ENCODE measurements around the gene IFITM10. TPM values are rescaled to one million over a fixed set of nuclear protein-coding genes. Genes with fewer than 3 reads are reported as not detected.

Gene IFITM10
- polyA plus RNA-seq, 3 donors, result 0.19 to 0.34 (median 0.31) TPM

- DNase-seq, result no peak
Measured at GRCh38 chr11:1717745-1718144, 32.6 kb downstream of the IFITM10 start.

GRCh38 chr11:1714908-1715885, 35.2 kb downstream of the IFITM10 start:
- no peak for DNase-seq

GRCh38 chr11:1708716-1709115, 41.7 kb downstream of the IFITM10 start:
- DNase-seq, result no peak

GRCh38 chr11:1707751-1708150, 42.6 kb downstream of the IFITM10 start:
- DNase-seq, result no peak

- no peak for DNase-seq
Measured at GRCh38 chr11:1706634-1707400, 43.6 kb downstream of the IFITM10 start.

- DNase-seq, result no peak
Measured at GRCh38 chr11:1705126-1706052, 45.0 kb downstream of the IFITM10 start.

GRCh38 chr11:1703146-1703545, 47.2 kb downstream of the IFITM10 start:
- DNase-seq, result no peak

GRCh38 chr11:1702506-1702905, 47.9 kb downstream of the IFITM10 start:
- no peak for DNase-seq

GRCh38 chr11:1701091-1701807, 49.1 kb downstream of the IFITM10 start:
- no peak for DNase-seq

- no peak for DNase-seq
Measured at GRCh38 chr11:1699771-1700170, 50.6 kb downstream of the IFITM10 start.

GRCh38 chr11:1696608-1697570, 53.5 kb downstream of the IFITM10 start, which contains the start of gene KRTAP5-6:
TSS of gene KRTAP5-6 (plus strand) at chr11:1697195. CDS start at chr11:1697246, 51 bp downstream.
- no peak for DNase-seq

GRCh38 chr11:1695548-1696108, 54.8 kb downstream of the IFITM10 start:
- no peak for DNase-seq

- DNase-seq, result no peak
Measured at GRCh38 chr11:1694846-1695547, 55.4 kb downstream of the IFITM10 start.

- peak; percentile 81 for DNase-seq
Measured at GRCh38 chr11:1694064-1694845, 56.1 kb downstream of the IFITM10 start.

- DNase-seq, result peak; percentile 80
Measured at GRCh38 chr11:1693327-1694063, 56.9 kb downstream of the IFITM10 start.

GRCh38 chr11:1692708-1693326, 57.6 kb downstream of the IFITM10 start:
- DNase-seq, result no peak

Data from renal pelvis (tissue), 4 donors.